Fibroblast of pulmonary artery (primary cell): ENCODE measurements around the gene KANK3.
"Not testable (repeated sequence)": the region's sequence is repeated elsewhere in the genome, so short reads cannot be mapped to it uniquely, and the experiment has no call there.

ENCODE experiments used
- DNase-seq: peaks from one replicate; pipeline ENCODE4 v3.0.0-alpha.2; 2010; ENCODE audit warnings: low read depth
- H3K4me3 ChIP-seq: replicated peaks from 2 replicates; pipeline ENCODE4 v1.5.1; 2011; ENCODE audit warnings: low read depth, mild to moderate bottlenecking, control low read depth, low read length, moderate library complexity
- TF ChIP-seq, protein P1 (sequence below): IDR thresholded peaks from 2 replicates; pipeline ENCODE4 v1.5.1; 2011; ENCODE audit warnings: mild to moderate bottlenecking, control low read depth, low read length, inconsistent platforms; ENCODE audit errors: missing control alignments

Gene KANK3

DNA sequence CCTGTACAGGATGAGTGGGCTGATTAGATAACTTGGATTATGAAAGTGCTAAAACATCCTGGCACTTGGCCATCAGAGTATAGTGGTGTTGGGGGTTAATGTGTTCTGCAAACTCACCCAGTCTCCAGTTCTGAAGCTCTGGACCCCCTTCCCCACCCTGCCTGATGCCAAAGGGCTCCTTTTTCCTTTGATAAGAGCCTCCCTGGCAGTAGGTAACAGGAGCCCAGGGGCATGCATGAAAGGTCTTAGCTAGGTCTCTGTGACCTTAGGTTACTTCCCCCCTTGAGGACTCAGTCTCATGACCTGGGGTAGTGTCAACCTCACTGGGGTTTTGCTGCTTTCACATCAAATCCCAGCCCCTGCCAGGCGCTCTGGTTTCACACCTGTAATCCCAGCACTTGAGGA, 19.3 kb downstream of the KANK3 start:
- TF ChIP-seq, protein P1, sequence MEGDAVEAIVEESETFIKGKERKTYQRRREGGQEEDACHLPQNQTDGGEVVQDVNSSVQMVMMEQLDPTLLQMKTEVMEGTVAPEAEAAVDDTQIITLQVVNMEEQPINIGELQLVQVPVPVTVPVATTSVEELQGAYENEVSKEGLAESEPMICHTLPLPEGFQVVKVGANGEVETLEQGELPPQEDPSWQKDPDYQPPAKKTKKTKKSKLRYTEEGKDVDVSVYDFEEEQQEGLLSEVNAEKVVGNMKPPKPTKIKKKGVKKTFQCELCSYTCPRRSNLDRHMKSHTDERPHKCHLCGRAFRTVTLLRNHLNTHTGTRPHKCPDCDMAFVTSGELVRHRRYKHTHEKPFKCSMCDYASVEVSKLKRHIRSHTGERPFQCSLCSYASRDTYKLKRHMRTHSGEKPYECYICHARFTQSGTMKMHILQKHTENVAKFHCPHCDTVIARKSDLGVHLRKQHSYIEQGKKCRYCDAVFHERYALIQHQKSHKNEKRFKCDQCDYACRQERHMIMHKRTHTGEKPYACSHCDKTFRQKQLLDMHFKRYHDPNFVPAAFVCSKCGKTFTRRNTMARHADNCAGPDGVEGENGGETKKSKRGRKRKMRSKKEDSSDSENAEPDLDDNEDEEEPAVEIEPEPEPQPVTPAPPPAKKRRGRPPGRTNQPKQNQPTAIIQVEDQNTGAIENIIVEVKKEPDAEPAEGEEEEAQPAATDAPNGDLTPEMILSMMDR = no peak
- no peak overlapping the region for H3K4me3 ChIP-seq
- no peak for DNase-seq

DNA sequence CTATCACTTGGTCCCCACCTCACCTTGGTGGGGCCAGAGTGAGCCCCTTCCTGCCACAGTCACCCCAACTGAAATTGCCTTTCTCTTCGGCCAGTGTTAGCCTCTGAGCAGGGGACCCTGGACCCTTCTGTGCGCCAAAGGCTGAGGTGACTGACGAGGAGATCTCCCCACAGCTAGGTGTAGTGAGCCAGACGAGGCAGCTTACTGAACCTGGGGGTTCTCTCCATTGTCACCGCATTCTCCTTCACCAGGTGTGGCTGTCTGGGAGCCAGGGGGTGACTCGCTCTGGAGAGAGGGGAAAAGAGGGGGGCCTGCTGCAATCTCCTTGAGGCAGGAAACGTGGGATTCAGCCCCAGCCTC, 20.4 kb downstream of the KANK3 start:
- no peak for DNase-seq
- H3K4me3 ChIP-seq = peak overlapping the region; percentile 100
- TF ChIP-seq, protein P1 = no peak

DNA sequence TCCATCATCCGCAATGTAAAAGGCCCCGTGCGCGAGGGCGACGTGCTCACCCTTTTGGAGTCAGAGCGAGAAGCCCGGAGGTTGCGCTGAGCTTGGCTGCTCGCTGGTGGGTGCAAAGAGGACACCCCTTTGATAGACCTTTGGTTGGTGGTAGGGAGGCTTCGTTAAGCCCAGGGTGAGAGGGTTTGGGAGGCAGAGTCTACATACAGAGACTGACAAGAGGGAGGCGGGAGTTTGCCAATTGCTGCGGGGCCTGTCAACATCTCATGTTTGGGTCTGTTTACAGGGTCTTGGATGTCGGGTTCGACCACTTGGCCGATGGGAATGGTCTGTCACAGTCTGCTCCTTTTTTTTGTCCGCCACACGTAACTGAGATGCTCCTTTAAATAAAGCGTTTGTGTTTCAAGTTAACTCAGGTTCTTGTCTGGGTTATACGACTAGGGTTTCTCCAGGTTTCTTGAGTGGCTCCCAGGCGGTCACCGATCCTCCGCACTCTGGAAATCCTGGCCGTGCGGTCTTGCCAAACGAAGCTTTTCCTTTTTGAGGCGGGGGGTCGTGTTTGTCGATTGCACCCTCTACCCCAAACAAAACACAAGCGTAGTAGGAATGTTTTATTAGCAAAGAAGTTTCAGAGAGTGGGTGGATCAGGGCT, 20.9 kb downstream of the KANK3 start:
- no peak for DNase-seq
- TF ChIP-seq, protein P1 = no peak
- H3K4me3 ChIP-seq = peak overlapping the region; percentile 100

- peak; percentile 98 for DNase-seq
- TF ChIP-seq, protein P1 = peak; percentile 1
- peak within 1 kb of the TSS; percentile 100 for H3K4me3 ChIP-seq
Observed at GRCh38 chr19:8321067-8321985, 21.7 kb downstream of the KANK3 start, which contains the start of the genes NDUFA7 and RPS28. TSS of gene NDUFA7 (minus strand) at chr19:8321375. CDS start at chr19:8321358, 17 bp downstream. TSS of gene RPS28 (plus strand) at chr19:8321496. CDS start at chr19:8321531, 35 bp downstream.

DNA sequence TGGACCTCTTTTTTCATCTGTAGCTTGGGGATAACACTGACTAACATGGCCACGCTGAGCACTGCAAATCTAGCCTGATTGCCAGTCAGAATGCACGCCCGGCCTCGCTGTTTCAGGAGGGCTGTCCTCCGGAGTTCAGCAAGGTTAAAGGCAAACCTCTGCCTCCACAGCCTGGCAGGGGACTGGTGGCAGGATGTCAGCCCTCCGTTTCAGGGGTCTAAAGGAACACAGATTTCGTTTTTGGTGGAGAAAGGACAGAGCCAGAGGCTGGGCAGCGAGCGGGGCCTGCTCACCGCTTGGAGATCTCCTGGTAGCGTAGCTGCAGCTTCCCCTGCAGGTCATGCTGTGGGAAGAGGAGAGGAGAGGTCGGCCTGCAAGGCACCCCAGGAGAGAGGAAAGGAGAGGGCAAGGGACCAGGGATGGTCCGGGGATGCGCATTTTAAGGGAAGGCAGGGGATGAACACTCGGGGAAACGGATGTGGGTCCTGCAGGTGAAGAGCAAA, 22.4 kb downstream of the KANK3 start:
- H3K4me3 ChIP-seq = peak overlapping the region; percentile 100
- no peak for DNase-seq
- TF ChIP-seq, protein P1 = no peak

- H3K4me3 ChIP-seq = peak overlapping the region; percentile 100
- TF ChIP-seq, protein P1 = no peak
Observed at GRCh38 chr19:8319807-8320520, 23.1 kb downstream of the KANK3 start.

DNA sequence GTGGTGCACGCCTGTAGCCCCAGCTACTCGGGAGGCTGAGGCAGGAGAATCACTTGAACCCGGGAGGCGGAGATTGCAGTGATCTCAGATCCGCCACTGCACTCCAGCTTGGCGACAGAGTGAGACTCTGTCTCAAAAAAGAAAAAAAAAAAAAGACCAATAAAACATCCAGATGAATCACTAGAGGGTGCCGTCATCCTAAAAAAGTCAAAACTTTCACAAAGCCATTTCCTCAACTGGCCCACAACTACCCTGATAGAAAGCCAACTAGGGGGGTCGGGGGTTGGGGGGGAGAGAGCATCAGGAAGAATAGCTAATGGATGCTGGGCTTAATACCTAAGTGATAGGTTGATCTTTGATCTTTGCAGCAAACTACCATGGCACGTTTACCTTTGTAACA, 24.2 kb downstream of the KANK3 start:
- DNase-seq, H3K4me3 ChIP-seq: not testable (repeated sequence)

More at GRCh38 chr19:8319807-8320520, 23.1 kb downstream of the KANK3 start:
- DNase-seq = no peak
